ENCODE results near the gene ADAMTSL1. TPM values are rescaled to one million over a fixed set of nuclear protein-coding genes. Genes with fewer than 3 reads are reported as not detected.

Gene ADAMTSL1
- polyA plus RNA-seq, 1 donor from 2014 or later, result 1.1 TPM

- H3K4me2 ChIP-seq (ENCODE audit: low read length), result no peak overlapping the region
- no peaks in the 10 kb centered on the region for H3K9me2 ChIP-seq (ENCODE audit: insufficient read depth, low read length)
- TF ChIP-seq RAD21 (conservative IDR thresholded peaks at IDR 0.05) (no peak), MXI1 (conservative IDR thresholded peaks at IDR 0.05; ENCODE audit: poor library complexity, severe bottlenecking) (no peak), EP300 (conservative IDR thresholded peaks at IDR 0.05; ENCODE audit: poor library complexity, severe bottlenecking) (no peak), EZH2 (IDR thresholded peaks at IDR 0.05; ENCODE audit: borderline replicate concordance, insufficient read depth, low read length, poor library complexity, severe bottlenecking) (no peak), SMC3 (conservative IDR thresholded peaks at IDR 0.05; ENCODE audit: poor library complexity) (no peak), POLR2AphosphoS5 (IDR thresholded peaks at IDR 0.05) (no peak), TAF1 (IDR thresholded peaks at IDR 0.05; ENCODE audit: low read depth) (no peak), CTCF (IDR thresholded peaks at IDR 0.05; ENCODE audit: poor library complexity, severe bottlenecking) (no peak), REST (IDR thresholded peaks at IDR 0.05; ENCODE audit: borderline replicate concordance) (no peak)
These were observed 415.6 kb downstream of the ADAMTSL1 start for GRCh38 chr9:18889550-18889949.

GRCh38 chr9:18890372-18890771 lies 416.4 kb downstream of the ADAMTSL1 start:
- Histone ChIP-seq H3K9me3 (ENCODE audit: low read length) (no peaks in the 10 kb centered on the region), H3K36me3 (ENCODE audit: insufficient read depth, low read length) (no peaks in the 10 kb centered on the region), H3K27ac (ENCODE audit: low read length) (no peak overlapping the region), H3K9ac (ENCODE audit: low read length) (no peak overlapping the region), H3K9me2 (ENCODE audit: insufficient read depth, low read length) (no peaks in the 10 kb centered on the region), H3F3A (ENCODE audit: insufficient read depth, low read length, poor library complexity, severe bottlenecking) (no peaks in the 10 kb centered on the region), H3K79me2 (replicated peaks; ENCODE audit: insufficient read depth, low read length) (no peaks in the 10 kb centered on the region), H2AFZ (ENCODE audit: low read depth, low read length) (no peak overlapping the region), H3K4me3 (ENCODE audit: low read length) (no peak overlapping the region), H4K20me1 (ENCODE audit: insufficient read depth) (no peaks in the 10 kb centered on the region), H3K4me2 (ENCODE audit: low read length) (no peak overlapping the region), H3K27me3 (ENCODE audit: insufficient read depth, low read depth, low read length) (no peaks in the 10 kb centered on the region)
- TF ChIP-seq EP300 (conservative IDR thresholded peaks at IDR 0.05; ENCODE audit: poor library complexity, severe bottlenecking) (no peak), CTCF (IDR thresholded peaks at IDR 0.05; ENCODE audit: poor library complexity, severe bottlenecking) (no peak), RAD21 (conservative IDR thresholded peaks at IDR 0.05) (no peak), REST (IDR thresholded peaks at IDR 0.05; ENCODE audit: borderline replicate concordance) (no peak), SMC3 (conservative IDR thresholded peaks at IDR 0.05; ENCODE audit: poor library complexity) (no peak), POLR2AphosphoS5 (IDR thresholded peaks at IDR 0.05) (no peak), TAF1 (IDR thresholded peaks at IDR 0.05; ENCODE audit: low read depth) (no peak), EZH2 (IDR thresholded peaks at IDR 0.05; ENCODE audit: borderline replicate concordance, insufficient read depth, low read length, poor library complexity, severe bottlenecking) (no peak), MXI1 (conservative IDR thresholded peaks at IDR 0.05; ENCODE audit: poor library complexity, severe bottlenecking) (no peak)

More at GRCh38 chr9:18889550-18889949, 415.6 kb downstream of the ADAMTSL1 start:
- Histone ChIP-seq H2AFZ (ENCODE audit: low read depth, low read length) (no peak overlapping the region), H3F3A (ENCODE audit: insufficient read depth, low read length, poor library complexity, severe bottlenecking) (no peaks in the 10 kb centered on the region), H3K9me3 (ENCODE audit: low read length) (no peaks in the 10 kb centered on the region), H3K79me2 (replicated peaks; ENCODE audit: insufficient read depth, low read length) (no peaks in the 10 kb centered on the region), H3K36me3 (ENCODE audit: insufficient read depth, low read length) (no peaks in the 10 kb centered on the region), H3K4me3 (ENCODE audit: low read length) (no peak overlapping the region), H3K27ac (ENCODE audit: low read length) (no peak overlapping the region), H3K9ac (ENCODE audit: low read length) (no peak overlapping the region), H3K27me3 (ENCODE audit: insufficient read depth, low read depth, low read length) (no peaks in the 10 kb centered on the region), H4K20me1 (ENCODE audit: insufficient read depth) (no peaks in the 10 kb centered on the region)

Measured in neural cell (in vitro differentiated cells).